Mucosa of stomach (tissue), 1 donor: Measurements from ENCODE around the gene LRMDA.

Experiments used
- H3K27me3 ChIP-seq: one replicate; pipeline ENCODE4 v1.7.0; 2013; ENCODE audit warnings: mild to moderate bottlenecking, low read length; ENCODE audit not compliant: control insufficient read depth, insufficient read depth
- H3K36me3 ChIP-seq: one replicate; pipeline ENCODE4 v1.7.0; 2013; ENCODE audit warnings: low read length; ENCODE audit not compliant: control insufficient read depth, insufficient read depth
- H3K4me1 ChIP-seq: one replicate; pipeline ENCODE4 v1.7.0; 2013; ENCODE audit warnings: mild to moderate bottlenecking, low read length; ENCODE audit not compliant: control insufficient read depth, insufficient read depth
- H3K4me3 ChIP-seq: one replicate; pipeline ENCODE4 v1.7.0; 2013; ENCODE audit warnings: low read length
- H3K9ac ChIP-seq: one replicate; pipeline ENCODE4 v1.7.0; 2013; ENCODE audit warnings: mild to moderate bottlenecking, low read length, moderate library complexity
- H3K9me3 ChIP-seq: one replicate; pipeline ENCODE4 v1.7.0; 2013; ENCODE audit warnings: mild to moderate bottlenecking, low read length, moderate library complexity; ENCODE audit not compliant: control insufficient read depth
- donor health status: Pancreatic carcinoma.

Gene LRMDA

GRCh38 chr10:75527542-75527941 lies 96.1 kb downstream of the LRMDA start:
- Histone ChIP-seq H3K36me3 (no peaks in the 10 kb centered on the region), H3K9me3 (no peaks in the 10 kb centered on the region), H3K9ac (no peak overlapping the region), H3K4me1 (no peaks in the 10 kb centered on the region), H3K27me3 (no peaks in the 10 kb centered on the region), H3K4me3 (no peak overlapping the region)

GRCh38 chr10:75528392-75528791 lies 97.0 kb downstream of the LRMDA start:
- Histone ChIP-seq H3K9me3 (no peaks in the 10 kb centered on the region), H3K4me3 (no peak overlapping the region), H3K4me1 (no peaks in the 10 kb centered on the region), H3K27me3 (no peaks in the 10 kb centered on the region), H3K9ac (no peak overlapping the region), H3K36me3 (no peaks in the 10 kb centered on the region)

GRCh38 chr10:75530299-75530698 lies 98.9 kb downstream of the LRMDA start:
- Histone ChIP-seq H3K4me3 (no peak overlapping the region), H3K9ac (no peak overlapping the region), H3K4me1 (no peaks in the 10 kb centered on the region), H3K36me3 (no peaks in the 10 kb centered on the region), H3K9me3 (no peaks in the 10 kb centered on the region), H3K27me3 (no peaks in the 10 kb centered on the region)

- Histone ChIP-seq H3K9me3 (no peaks in the 10 kb centered on the region), H3K4me3 (no peak overlapping the region), H3K27me3 (no peaks in the 10 kb centered on the region), H3K4me1 (no peaks in the 10 kb centered on the region), H3K9ac (no peak overlapping the region), H3K36me3 (no peaks in the 10 kb centered on the region)
These were observed 100.2 kb downstream of the LRMDA start for GRCh38 chr10:75531571-75532031.

GRCh38 chr10:75532253-75532924 lies 101.0 kb downstream of the LRMDA start:
- no peaks in the 10 kb centered on the region for H3K36me3 ChIP-seq
- H3K9me3 ChIP-seq = no peaks in the 10 kb centered on the region
- H3K9ac ChIP-seq = no peak overlapping the region
- no peak overlapping the region for H3K4me3 ChIP-seq
- no peaks in the 10 kb centered on the region for H3K4me1 ChIP-seq
- H3K27me3 ChIP-seq = no peaks in the 10 kb centered on the region

- no peaks in the 10 kb centered on the region for H3K9me3 ChIP-seq
- H3K4me1 ChIP-seq = no peaks in the 10 kb centered on the region
- H3K9ac ChIP-seq = no peak overlapping the region
- no peak overlapping the region for H3K4me3 ChIP-seq
- H3K36me3 ChIP-seq = no peaks in the 10 kb centered on the region
- H3K27me3 ChIP-seq = no peaks in the 10 kb centered on the region
These were observed 106.7 kb downstream of the LRMDA start for GRCh38 chr10:75538144-75538543.

- no peaks in the 10 kb centered on the region for H3K4me1 ChIP-seq
- H3K36me3 ChIP-seq = no peaks in the 10 kb centered on the region
- H3K4me3 ChIP-seq = no peak overlapping the region
- no peaks in the 10 kb centered on the region for H3K27me3 ChIP-seq
- no peak overlapping the region for H3K9ac ChIP-seq
- H3K9me3 ChIP-seq = no peaks in the 10 kb centered on the region
These were observed 107.3 kb downstream of the LRMDA start for GRCh38 chr10:75538765-75539164.

GRCh38 chr10:75540357-75540966 lies 109.0 kb downstream of the LRMDA start:
- Histone ChIP-seq H3K9me3 (no peaks in the 10 kb centered on the region), H3K36me3 (no peaks in the 10 kb centered on the region), H3K27me3 (no peaks in the 10 kb centered on the region), H3K4me3 (no peak overlapping the region), H3K9ac (no peak overlapping the region), H3K4me1 (no peaks in the 10 kb centered on the region)

GRCh38 chr10:75540981-75541380 lies 109.6 kb downstream of the LRMDA start:
- H3K9me3 ChIP-seq = no peaks in the 10 kb centered on the region

GRCh38 chr10:75541411-75541810 lies 110.0 kb downstream of the LRMDA start:
- Histone ChIP-seq H3K4me1 (no peaks in the 10 kb centered on the region), H3K4me3 (no peak overlapping the region), H3K9ac (no peak overlapping the region), H3K27me3 (no peaks in the 10 kb centered on the region), H3K36me3 (no peaks in the 10 kb centered on the region), H3K9me3 (no peaks in the 10 kb centered on the region)

More at GRCh38 chr10:75540981-75541380, 109.6 kb downstream of the LRMDA start:
- no peak overlapping the region for H3K9ac ChIP-seq
- H3K4me3 ChIP-seq = no peak overlapping the region
- H3K27me3 ChIP-seq = no peaks in the 10 kb centered on the region
- H3K4me1 ChIP-seq = no peaks in the 10 kb centered on the region
- H3K36me3 ChIP-seq = no peaks in the 10 kb centered on the region

GRCh38 chr10:75542084-75542483 lies 110.7 kb downstream of the LRMDA start:
- Histone ChIP-seq H3K4me3 (no peak overlapping the region), H3K4me1 (no peaks in the 10 kb centered on the region), H3K9me3 (no peaks in the 10 kb centered on the region), H3K36me3 (no peaks in the 10 kb centered on the region), H3K27me3 (no peaks in the 10 kb centered on the region), H3K9ac (no peak overlapping the region)

GRCh38 chr10:75542906-75543305 lies 111.5 kb downstream of the LRMDA start:
- Histone ChIP-seq H3K36me3 (no peaks in the 10 kb centered on the region), H3K9ac (no peak overlapping the region), H3K4me1 (no peaks in the 10 kb centered on the region), H3K9me3 (no peaks in the 10 kb centered on the region), H3K27me3 (no peaks in the 10 kb centered on the region), H3K4me3 (no peak overlapping the region)
